BLaER1 treated with 17β-estradiol and CSF1 and Interleukin-3, amounts not matched to agents 10 nM and 100 nM (cell line): Measurements from ENCODE around the gene MYO5B.

ENCODE experiments used
- H3K27ac ChIP-seq, 11 experiments: shearing (Covaris generic); formaldehyde crosslinking; 2 replicates each; pipeline ENCODE4 v1.8.1; 2022
- H3K27me3 ChIP-seq, 11 experiments: shearing (Covaris generic); formaldehyde crosslinking; 2 replicates each; pipeline ENCODE4 v1.8.1; 2022
- H3K36me3 ChIP-seq, 11 experiments: shearing (Covaris generic); formaldehyde crosslinking; 2 replicates each; pipeline ENCODE4 v1.8.1; 2022
- H3K4me1 ChIP-seq, 10 experiments: shearing (Covaris generic); formaldehyde crosslinking; 2 replicates each; pipeline ENCODE4 v1.8.1; 2022
- H3K4me2 ChIP-seq, 11 experiments: shearing (Covaris generic); formaldehyde crosslinking; 2 replicates each; pipeline ENCODE4 v1.8.1; 2022
- H3K4me3 ChIP-seq, 10 experiments: shearing (Covaris generic); formaldehyde crosslinking; 2 replicates each; pipeline ENCODE4 v1.8.1; 2022
- H3K9ac ChIP-seq, 11 experiments: shearing (Covaris generic); formaldehyde crosslinking; 2 replicates each; pipeline ENCODE4 v1.8.1; 2022
- H3K9me3 ChIP-seq, 11 experiments: shearing (Covaris generic); formaldehyde crosslinking; replicated peaks in 1 of 11; 2 replicates each; pipeline ENCODE4 v1.8.1; 2022
- H4K20me1 ChIP-seq, 11 experiments: shearing (Covaris generic); formaldehyde crosslinking; 2 replicates each; pipeline ENCODE4 v1.8.1; 2022
- Cebpa-rat ChIP-seq, 11 experiments: shearing (Covaris generic); IDR thresholded peaks; 2 replicates each; pipeline ENCODE4 v1.8.1; 2022

MYO5B gene

DNA sequence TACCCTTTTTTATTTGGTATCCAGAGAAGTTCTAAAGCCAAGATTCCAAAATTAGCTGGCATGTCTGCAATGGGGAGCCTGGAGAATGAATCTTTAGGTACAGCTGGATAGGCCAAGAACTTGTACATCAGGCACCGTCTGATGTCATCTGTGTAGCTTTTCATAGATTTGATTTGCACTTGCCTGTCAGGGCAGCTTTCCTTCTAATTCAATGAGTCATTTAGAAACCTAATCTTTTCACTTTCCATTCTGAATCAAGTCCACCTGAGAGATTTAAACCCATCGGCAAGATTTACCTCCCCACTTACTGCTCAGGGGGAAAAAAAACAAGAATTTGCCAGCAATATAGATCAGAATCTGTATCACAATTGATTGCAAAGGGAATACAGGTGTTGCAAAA lies 320.7 kb downstream of the MYO5B start:
- Histone ChIP-seq H4K20me1 (no peaks in the 10 kb centered on the region), H3K36me3 (no peaks in the 10 kb centered on the region), H3K4me3 (no peak overlapping the region), H3K27me3 (no peaks in the 10 kb centered on the region), H3K4me2 (no peak overlapping the region), H3K9ac (no peak overlapping the region), H3K9me3 (no peaks in the 10 kb centered on the region), H3K4me1 (no peaks in the 10 kb centered on the region), H3K27ac (no peak overlapping the region)
- no peak for TF ChIP-seq Cebpa-rat (IDR thresholded peaks at IDR 0.05)

GRCh38 chr18:49869354-49869753 lies 325.6 kb downstream of the MYO5B start:
- no peak overlapping the region for H3K4me3 ChIP-seq
- H4K20me1 ChIP-seq, result no peaks in the 10 kb centered on the region
- H3K36me3 ChIP-seq, result no peaks in the 10 kb centered on the region
- H3K9ac ChIP-seq, result no peak overlapping the region
- no peaks in the 10 kb centered on the region for H3K4me1 ChIP-seq
- no peak overlapping the region for H3K27ac ChIP-seq
- no peak for TF ChIP-seq Cebpa-rat (IDR thresholded peaks at IDR 0.05)
- H3K9me3 ChIP-seq, result no peaks in the 10 kb centered on the region
- no peak overlapping the region for H3K4me2 ChIP-seq
- no peaks in the 10 kb centered on the region for H3K27me3 ChIP-seq

DNA sequence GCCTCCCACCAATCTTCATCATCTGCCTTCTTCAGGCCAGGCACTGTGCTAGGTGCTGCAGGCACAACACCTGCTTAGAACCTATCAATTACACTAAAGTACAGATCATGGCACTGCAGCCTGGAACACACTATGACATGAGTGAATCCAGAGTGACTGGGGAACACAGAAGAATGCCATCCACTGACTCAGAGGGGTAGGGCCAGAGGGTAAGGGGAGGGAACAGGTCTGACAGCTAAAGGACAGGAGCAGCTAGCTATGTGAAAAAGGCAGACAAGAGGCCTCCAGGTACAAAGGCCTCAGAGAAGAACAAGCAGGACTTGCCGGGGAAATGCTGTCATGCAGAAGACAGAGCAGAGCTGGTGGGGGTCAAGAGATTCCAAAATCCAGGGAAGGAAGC lies 328.3 kb downstream of the MYO5B start:
- Histone ChIP-seq H3K9me3 (no peaks in the 10 kb centered on the region), H3K4me2 (no peak overlapping the region), H4K20me1 (no peaks in the 10 kb centered on the region), H3K4me1 (no peaks in the 10 kb centered on the region), H3K36me3 (no peaks in the 10 kb centered on the region), H3K27ac (no peak overlapping the region), H3K27me3 (no peaks in the 10 kb centered on the region), H3K9ac (no peak overlapping the region), H3K4me3 (no peak overlapping the region)
- no peak for TF ChIP-seq Cebpa-rat (IDR thresholded peaks at IDR 0.05)

- no peaks in the 10 kb centered on the region for H3K36me3 ChIP-seq
- no peak overlapping the region for H3K9ac ChIP-seq
- H3K4me2 ChIP-seq, result no peak overlapping the region
- H4K20me1 ChIP-seq, result no peaks in the 10 kb centered on the region
- H3K4me1 ChIP-seq, result no peaks in the 10 kb centered on the region
- H3K9me3 ChIP-seq, result no peaks in the 10 kb centered on the region
- H3K4me3 ChIP-seq, result no peak overlapping the region
- no peak overlapping the region for H3K27ac ChIP-seq
- H3K27me3 ChIP-seq, result no peaks in the 10 kb centered on the region
- TF ChIP-seq Cebpa-rat (IDR thresholded peaks at IDR 0.05), result no peak
These were observed 329.5 kb downstream of the MYO5B start for GRCh38 chr18:49865401-49865800.

GRCh38 chr18:49863769-49864621 lies 331.0 kb downstream of the MYO5B start:
- TF ChIP-seq Cebpa-rat (IDR thresholded peaks at IDR 0.05), result no peak
- no peaks in the 10 kb centered on the region for H3K36me3 ChIP-seq
- no peak overlapping the region for H3K4me2 ChIP-seq
- H3K9ac ChIP-seq, result no peak overlapping the region
- no peaks in the 10 kb centered on the region for H4K20me1 ChIP-seq
- no peaks in the 10 kb centered on the region for H3K27me3 ChIP-seq
- H3K4me3 ChIP-seq, result no peak overlapping the region
- H3K4me1 ChIP-seq, result no peaks in the 10 kb centered on the region; a peak in 2 of 20 replicates
- no peaks in the 10 kb centered on the region for H3K9me3 ChIP-seq
- no peak overlapping the region for H3K27ac ChIP-seq

GRCh38 chr18:49862656-49863385 lies 332.1 kb downstream of the MYO5B start:
- H3K27ac ChIP-seq, result no peak overlapping the region
- no peak overlapping the region for H3K9ac ChIP-seq
- no peaks in the 10 kb centered on the region for H3K9me3 ChIP-seq
- peaks cover 4 to 10% (median 7%) of the 10 kb centered on the region in 10 experiments; a peak in 15 of 20 replicates for H3K4me1 ChIP-seq
- no peak for TF ChIP-seq Cebpa-rat (IDR thresholded peaks at IDR 0.05)
- H3K4me3 ChIP-seq, result no peak overlapping the region
- no peaks in the 10 kb centered on the region for H3K27me3 ChIP-seq
- H4K20me1 ChIP-seq, result no peaks in the 10 kb centered on the region
- H3K4me2 ChIP-seq, result no peak overlapping the region
- no peaks in the 10 kb centered on the region for H3K36me3 ChIP-seq

- Histone ChIP-seq H3K9me3 (no peaks in the 10 kb centered on the region), H3K27ac (no peak overlapping the region), H3K36me3 (no peaks in the 10 kb centered on the region), H3K4me1 (peaks cover 4 to 10% (median 7%) of the 10 kb centered on the region in 10 experiments; a peak in 15 of 20 replicates), H3K4me3 (no peak overlapping the region), H3K27me3 (no peaks in the 10 kb centered on the region), H3K4me2 (no peak overlapping the region), H4K20me1 (no peaks in the 10 kb centered on the region; a peak in 1 of 22 replicates), H3K9ac (no peak overlapping the region)
- no peak for TF ChIP-seq Cebpa-rat (IDR thresholded peaks at IDR 0.05)
These were observed 333.3 kb downstream of the MYO5B start for GRCh38 chr18:49861659-49862058.

- Histone ChIP-seq H3K27ac (no peak overlapping the region), H3K4me1 (peaks cover 4 to 10% (median 7%) of the 10 kb centered on the region in 10 experiments; a peak in 15 of 20 replicates), H3K36me3 (no peaks in the 10 kb centered on the region), H3K9ac (0 out of 22 replicates have a peak overlapping the region, but pooled peaks of 1 of the 11 experiments have one; percentile 28), H3K4me3 (no peak overlapping the region), H3K27me3 (no peaks in the 10 kb centered on the region), H3K4me2 (no peak overlapping the region), H4K20me1 (no peaks in the 10 kb centered on the region; a peak in 1 of 22 replicates), H3K9me3 (no peaks in the 10 kb centered on the region)
- TF ChIP-seq Cebpa-rat (IDR thresholded peaks at IDR 0.05), result no peak
These were observed 335.2 kb downstream of the MYO5B start for GRCh38 chr18:49859725-49860124.

GRCh38 chr18:49859021-49859359 lies 336.0 kb downstream of the MYO5B start:
- Histone ChIP-seq H3K4me3 (no peak overlapping the region), H3K9me3 (no peaks in the 10 kb centered on the region), H3K4me1 (peaks cover 4 to 10% (median 7%) of the 10 kb centered on the region in 10 experiments; a peak in 15 of 20 replicates), H3K9ac (no peak overlapping the region), H4K20me1 (no peaks in the 10 kb centered on the region; a peak in 1 of 22 replicates), H3K36me3 (no peaks in the 10 kb centered on the region), H3K27me3 (no peaks in the 10 kb centered on the region), H3K27ac (no peak overlapping the region), H3K4me2 (no peak overlapping the region)
- no peak for TF ChIP-seq Cebpa-rat (IDR thresholded peaks at IDR 0.05)
